ENCODE measurements around the gene PRPF40A.

Gene PRPF40A

DNA sequence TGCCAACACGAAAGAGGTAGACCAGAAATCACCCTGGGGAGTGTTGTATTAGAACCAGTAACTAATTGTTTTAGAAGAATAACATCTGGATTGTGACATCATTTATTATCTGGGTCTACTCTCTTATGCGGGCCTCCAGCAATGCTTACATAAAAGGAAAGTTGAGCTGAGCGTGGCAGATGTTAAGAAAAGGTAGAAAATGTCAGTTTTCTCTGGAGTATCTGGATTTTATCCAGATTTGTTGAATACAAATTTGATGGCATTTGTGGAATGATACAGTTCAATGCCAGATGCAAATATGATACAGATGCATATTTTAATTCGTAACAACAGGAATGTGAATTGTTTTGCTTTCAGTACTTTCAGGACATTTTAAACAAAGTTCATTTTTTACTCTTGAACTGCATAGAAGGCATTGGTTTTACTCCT, 90.3 kb downstream of the PRPF40A start:
- DNase-seq (ENCODE audit: low spot score), result no peak
- TF ChIP-seq, protein P1, sequence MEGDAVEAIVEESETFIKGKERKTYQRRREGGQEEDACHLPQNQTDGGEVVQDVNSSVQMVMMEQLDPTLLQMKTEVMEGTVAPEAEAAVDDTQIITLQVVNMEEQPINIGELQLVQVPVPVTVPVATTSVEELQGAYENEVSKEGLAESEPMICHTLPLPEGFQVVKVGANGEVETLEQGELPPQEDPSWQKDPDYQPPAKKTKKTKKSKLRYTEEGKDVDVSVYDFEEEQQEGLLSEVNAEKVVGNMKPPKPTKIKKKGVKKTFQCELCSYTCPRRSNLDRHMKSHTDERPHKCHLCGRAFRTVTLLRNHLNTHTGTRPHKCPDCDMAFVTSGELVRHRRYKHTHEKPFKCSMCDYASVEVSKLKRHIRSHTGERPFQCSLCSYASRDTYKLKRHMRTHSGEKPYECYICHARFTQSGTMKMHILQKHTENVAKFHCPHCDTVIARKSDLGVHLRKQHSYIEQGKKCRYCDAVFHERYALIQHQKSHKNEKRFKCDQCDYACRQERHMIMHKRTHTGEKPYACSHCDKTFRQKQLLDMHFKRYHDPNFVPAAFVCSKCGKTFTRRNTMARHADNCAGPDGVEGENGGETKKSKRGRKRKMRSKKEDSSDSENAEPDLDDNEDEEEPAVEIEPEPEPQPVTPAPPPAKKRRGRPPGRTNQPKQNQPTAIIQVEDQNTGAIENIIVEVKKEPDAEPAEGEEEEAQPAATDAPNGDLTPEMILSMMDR (IDR thresholded peaks at IDR 0.05; ENCODE audit: extremely low read depth, insufficient read depth, missing control alignments), result no peak
- in situ Hi-C loops (cut with MboI; ENCODE audit: low pct_unique_long_range_greater_than_20kb, low sequenced_read_pairs, unreplicated experiment), result no loop called here

DNA sequence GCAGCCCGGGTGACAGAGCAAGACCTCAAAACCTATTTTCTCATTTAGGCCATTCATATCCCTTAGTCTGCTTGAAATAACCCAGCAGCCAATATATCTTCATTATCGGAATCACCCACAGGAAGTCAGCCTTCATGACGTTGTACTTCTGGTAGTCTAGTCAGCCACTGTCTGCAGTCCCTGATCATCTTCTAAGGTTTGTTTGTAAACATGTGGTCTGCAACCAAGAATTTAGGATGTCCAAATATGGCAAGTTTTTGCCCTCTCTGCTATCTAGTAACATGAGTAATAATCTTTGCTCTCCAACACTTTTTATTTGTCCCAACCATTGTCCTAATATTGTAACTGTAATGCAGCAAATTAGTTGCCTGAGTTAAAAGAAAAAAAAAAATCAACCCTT, 92.5 kb downstream of the PRPF40A start:
- in situ Hi-C loops (cut with MboI; ENCODE audit: low pct_unique_long_range_greater_than_20kb, low sequenced_read_pairs, unreplicated experiment), result no loop called here
- TF ChIP-seq, protein P1 (IDR thresholded peaks at IDR 0.05; ENCODE audit: extremely low read depth, insufficient read depth, missing control alignments), result no peak
- no peak for DNase-seq (ENCODE audit: low spot score)

DNA sequence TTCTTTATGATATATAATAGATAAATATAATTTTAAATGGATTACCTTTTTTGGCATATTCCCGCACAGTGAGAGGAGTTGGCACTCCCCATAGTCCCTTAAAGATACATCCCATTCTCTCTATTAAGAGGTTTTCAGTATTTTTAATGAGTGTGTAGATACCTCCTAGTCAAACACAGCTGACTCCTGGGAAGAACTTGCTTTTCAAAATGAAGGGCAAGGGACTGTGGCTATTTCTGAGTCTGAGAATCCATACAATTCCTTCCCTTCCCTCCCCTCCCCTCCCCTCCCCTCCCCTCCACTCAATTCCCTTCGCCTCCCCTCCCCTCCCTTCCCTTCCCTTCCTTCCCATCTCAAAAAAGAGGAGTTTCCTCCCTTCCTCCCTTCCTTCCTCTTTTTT, 93.5 kb downstream of the PRPF40A start:
- TF ChIP-seq, protein P1 (IDR thresholded peaks at IDR 0.05; ENCODE audit: extremely low read depth, insufficient read depth, missing control alignments), result no peak
- in situ Hi-C loops (cut with MboI; ENCODE audit: low pct_unique_long_range_greater_than_20kb, low sequenced_read_pairs, unreplicated experiment), result no loop called here
- no peak for DNase-seq (ENCODE audit: low spot score)

DNA sequence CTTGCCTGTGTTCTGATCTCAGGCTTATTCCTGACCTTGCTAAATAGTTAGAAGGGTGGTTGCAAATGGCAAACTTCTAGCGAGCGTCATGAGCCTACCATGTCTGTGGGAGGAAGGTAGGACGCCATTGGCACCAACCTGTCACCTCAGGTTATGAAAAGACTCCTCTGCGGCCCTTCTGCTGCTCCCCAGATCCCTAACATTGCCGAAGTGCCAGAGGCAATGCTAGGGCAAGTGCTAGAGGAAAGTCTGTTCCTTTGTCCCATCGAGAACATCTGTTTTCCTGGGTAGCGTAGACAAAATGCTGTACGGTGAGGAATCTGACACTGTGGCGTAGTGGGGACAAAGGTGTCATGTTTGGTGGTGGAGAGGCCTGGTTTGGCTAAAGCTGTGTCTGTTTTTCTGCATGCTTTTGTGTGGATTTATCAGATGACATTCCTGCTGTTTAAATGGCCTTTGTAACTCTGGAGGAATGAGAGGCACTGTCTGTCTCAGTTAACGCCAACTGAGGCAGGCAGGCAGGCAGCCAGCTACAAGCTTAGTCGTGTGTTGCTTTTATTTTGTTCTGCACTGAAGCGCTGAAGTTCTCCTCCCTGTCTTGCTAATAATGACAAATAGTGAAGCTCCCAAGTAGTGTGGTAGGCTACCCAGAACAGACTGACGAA, 94.1 kb downstream of the PRPF40A start:
- in situ Hi-C loops (cut with MboI; ENCODE audit: low pct_unique_long_range_greater_than_20kb, low sequenced_read_pairs, unreplicated experiment), result no loop called here
- TF ChIP-seq, protein P1 (IDR thresholded peaks at IDR 0.05; ENCODE audit: extremely low read depth, insufficient read depth, missing control alignments), result no peak
- no peak for DNase-seq (ENCODE audit: low spot score)

DNA sequence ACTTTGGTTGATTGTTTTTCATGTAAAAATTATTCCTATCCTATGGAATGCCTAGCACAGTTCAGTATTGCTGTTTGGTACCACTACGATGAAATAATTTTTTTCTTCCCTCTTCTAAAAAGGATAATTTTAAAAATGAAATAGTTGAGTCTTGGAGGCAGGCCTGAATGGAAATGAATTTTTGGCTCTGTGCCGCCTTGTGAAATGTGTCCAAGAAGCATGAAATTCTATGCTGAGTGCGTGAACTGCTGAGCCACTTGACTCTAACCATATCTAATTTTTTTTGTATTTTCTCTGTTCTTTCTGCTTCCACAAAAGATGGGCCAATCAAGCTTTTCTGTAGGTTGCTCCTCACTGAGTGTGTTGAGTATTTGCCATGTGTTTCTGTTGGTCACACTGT, 95.0 kb downstream of the PRPF40A start:
- DNase-seq (ENCODE audit: low spot score), result no peak
- TF ChIP-seq, protein P1 (IDR thresholded peaks at IDR 0.05; ENCODE audit: extremely low read depth, insufficient read depth, missing control alignments), result no peak
- in situ Hi-C loops (cut with MboI; ENCODE audit: low pct_unique_long_range_greater_than_20kb, low sequenced_read_pairs, unreplicated experiment), result no loop called here

DNA sequence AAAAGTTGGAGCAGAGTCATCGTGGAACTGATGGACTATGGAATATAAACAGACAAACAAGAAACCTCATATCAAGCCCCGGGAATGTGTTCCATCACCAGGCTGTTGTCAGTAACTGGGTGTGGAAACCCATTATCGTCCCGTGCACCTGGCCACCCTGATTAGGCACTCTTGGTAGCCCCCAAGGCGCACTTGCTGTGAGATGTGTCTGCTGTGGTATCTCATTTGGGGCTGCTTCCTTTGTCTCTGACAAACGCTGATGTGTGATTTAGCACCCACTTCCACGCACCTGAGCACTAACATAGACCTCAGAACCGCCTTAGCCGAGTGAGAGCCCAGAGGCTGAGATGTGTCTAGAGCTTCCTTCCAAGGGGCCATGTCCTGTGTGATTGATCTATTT, 96.3 kb downstream of the PRPF40A start:
- in situ Hi-C loops (cut with MboI; ENCODE audit: low pct_unique_long_range_greater_than_20kb, low sequenced_read_pairs, unreplicated experiment), result no loop called here
- TF ChIP-seq, protein P1 (IDR thresholded peaks at IDR 0.05; ENCODE audit: extremely low read depth, insufficient read depth, missing control alignments), result no peak

More for the DNA sequence above, 96.3 kb downstream of the PRPF40A start:
- DNase-seq (ENCODE audit: low spot score), result no peak
